Loucy (cell line): ENCODE data around the gene MYO9A.

Source experiments
- EZH2phosphoT487 ChIP-seq: fragments of 200-600 bp; IDR thresholded peaks from 2 replicates; pipeline ENCODE4 v1.6.1; 2018; ENCODE audit warnings: antibody characterized with exemption, mild to moderate bottlenecking, moderate library complexity, borderline replicate concordance
- TF ChIP-seq, protein P1 (sequence below): fragments of 200-600 bp; sonication (generic); conservative IDR thresholded peaks from 2 replicates; pipeline ENCODE4 v1.5.1; 2014; ENCODE audit warnings: mild to moderate bottlenecking, antibody characterized with exemption, low read length

DNA sequence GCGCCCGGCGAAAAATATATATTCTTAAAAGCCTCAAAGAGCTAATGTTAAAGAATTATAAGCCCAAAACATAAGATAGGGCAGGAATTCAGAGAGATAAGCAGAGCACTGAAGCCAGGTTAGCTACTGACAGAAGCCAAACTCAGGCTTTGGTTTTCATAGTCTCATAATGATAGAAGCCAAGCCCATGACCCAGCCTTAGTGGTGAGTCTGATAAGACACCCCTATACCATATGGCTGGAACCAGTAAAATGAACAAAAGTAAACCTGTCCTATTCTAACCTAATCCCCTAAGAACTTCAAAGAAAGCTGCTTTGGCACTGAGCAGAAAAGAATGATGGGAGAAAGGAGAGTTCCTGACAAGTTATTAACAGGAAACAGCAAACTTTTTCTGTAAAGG, 25.9 kb downstream of the MYO9A start:
- TF ChIP-seq, protein P1, sequence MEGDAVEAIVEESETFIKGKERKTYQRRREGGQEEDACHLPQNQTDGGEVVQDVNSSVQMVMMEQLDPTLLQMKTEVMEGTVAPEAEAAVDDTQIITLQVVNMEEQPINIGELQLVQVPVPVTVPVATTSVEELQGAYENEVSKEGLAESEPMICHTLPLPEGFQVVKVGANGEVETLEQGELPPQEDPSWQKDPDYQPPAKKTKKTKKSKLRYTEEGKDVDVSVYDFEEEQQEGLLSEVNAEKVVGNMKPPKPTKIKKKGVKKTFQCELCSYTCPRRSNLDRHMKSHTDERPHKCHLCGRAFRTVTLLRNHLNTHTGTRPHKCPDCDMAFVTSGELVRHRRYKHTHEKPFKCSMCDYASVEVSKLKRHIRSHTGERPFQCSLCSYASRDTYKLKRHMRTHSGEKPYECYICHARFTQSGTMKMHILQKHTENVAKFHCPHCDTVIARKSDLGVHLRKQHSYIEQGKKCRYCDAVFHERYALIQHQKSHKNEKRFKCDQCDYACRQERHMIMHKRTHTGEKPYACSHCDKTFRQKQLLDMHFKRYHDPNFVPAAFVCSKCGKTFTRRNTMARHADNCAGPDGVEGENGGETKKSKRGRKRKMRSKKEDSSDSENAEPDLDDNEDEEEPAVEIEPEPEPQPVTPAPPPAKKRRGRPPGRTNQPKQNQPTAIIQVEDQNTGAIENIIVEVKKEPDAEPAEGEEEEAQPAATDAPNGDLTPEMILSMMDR, result no peak
- TF ChIP-seq EZH2phosphoT487, result no peak
